NCI-H446 treated with DMSO at 0.1 percent for 48 hours (cell line): Measurements from ENCODE around the gene DOK7.
A peak's percentile ranks its signal among the peaks of the same experiment; 100 is the strongest.

ENCODE experiments used
- DNase-seq: peaks from one replicate; lab custom pipeline; 2025; lab: John Stamatoyannopoulos, UW

The DOK7 gene

DNA sequence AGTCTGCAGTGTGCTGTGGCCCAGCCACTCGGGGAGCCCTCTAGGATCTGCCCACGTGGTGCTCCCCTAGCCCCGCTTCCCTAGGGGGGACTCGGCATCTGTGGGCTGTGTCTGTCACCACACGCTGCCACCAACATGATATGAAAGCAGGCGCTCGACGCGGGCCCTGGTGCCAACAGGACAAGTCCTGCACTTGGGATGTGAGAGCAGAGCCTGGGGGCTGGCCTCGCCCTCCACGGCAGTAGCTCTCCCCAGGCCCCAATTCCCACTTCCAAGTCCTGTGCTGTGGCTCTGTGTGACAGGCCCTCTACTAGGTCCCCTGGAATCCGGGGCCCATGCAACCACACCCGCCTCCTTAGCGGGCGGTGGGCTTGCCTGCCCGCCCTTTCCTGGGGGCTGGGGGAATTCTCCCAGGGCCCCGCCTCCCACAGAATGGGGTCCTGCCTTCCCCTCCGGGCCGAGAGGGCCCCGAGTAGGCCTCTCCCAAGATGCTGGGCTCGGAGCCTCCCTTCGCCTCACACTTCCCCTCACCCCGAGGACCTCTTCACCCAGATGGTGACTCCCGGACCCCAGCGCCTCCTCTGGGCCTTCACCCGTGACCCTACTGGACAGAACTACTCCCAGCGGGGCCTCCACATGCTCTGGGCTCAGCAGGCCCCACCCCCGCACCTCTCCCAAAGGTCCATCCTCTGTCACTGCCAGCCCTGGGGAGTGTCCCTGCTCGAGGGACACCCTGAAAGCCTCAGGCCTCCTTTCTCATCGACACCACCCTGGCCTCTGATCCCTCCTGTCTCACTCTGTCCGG is 57.9 kb downstream of the DOK7 start:
- DNase-seq: no peak

DNA sequence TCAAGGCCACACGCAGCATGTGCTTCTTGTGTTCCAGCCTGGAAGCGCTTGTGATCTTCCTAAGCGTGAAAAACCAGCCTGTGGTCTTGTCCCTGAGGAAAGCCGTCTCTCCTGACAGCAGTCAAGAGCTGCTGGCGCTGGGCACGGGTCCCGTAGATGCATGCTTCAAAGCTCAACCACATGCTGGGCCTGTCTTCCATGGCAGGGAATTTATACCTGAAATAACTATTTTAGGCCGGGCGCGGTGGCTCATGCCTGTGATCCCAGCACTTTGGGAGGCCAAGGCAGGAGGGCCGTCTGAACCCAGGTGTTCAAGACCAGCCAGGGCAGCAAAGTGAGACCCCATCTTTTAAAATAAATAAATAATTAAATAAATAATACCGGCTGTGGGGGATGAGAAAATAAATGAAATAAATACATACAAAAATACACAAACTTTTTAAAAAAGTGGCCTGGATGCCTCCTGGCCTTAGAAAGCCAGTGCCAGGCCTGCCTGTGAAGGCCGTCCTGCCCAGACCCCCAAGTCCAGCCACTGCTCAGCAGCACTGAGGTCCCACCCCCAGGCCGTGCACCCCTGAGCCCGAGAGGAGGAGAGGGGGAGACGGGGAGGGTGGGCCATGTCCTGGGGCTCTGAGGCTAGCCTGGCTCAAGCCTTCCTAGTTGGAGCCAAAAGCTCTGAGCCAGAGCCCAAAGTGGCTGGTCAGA is 58.7 kb downstream of the DOK7 start:
- no peak for DNase-seq

DNA sequence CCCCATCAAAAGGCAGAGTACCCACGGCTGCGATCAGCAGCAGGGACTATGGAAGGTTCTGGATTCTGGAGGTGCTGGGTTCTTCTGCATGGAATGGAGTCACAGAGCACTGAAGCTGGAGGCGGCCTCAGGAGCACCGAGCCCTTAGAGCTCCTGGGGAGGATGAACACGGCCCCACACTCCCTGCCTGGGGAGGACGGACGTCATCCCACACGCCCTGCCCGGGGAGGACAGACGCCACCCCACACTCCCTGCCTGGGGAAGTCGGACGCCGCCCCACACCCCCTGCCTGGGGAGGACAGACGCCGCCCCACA is 59.2 kb downstream of the DOK7 start:
- no peak for DNase-seq

DNA sequence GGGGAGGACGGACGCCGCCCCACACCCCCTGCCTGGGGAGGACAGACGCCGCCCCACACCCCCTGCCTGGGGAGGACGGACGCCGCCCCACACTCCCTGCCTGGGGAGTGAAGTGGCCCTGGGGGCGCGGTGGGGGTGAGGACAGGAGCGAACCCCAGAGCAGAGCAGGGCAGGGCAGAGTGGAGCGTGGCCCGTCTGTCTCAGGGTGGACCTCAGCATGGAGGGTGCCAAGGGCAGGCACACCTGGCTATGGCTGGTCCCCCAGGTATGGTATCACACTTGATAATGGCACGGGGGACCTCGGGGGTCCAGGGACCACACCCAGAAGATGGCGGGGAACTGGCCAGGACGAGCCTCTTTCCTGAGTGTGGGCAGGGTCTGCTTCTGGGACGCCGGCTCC is 59.5 kb downstream of the DOK7 start:
- DNase-seq: no peak

DNA sequence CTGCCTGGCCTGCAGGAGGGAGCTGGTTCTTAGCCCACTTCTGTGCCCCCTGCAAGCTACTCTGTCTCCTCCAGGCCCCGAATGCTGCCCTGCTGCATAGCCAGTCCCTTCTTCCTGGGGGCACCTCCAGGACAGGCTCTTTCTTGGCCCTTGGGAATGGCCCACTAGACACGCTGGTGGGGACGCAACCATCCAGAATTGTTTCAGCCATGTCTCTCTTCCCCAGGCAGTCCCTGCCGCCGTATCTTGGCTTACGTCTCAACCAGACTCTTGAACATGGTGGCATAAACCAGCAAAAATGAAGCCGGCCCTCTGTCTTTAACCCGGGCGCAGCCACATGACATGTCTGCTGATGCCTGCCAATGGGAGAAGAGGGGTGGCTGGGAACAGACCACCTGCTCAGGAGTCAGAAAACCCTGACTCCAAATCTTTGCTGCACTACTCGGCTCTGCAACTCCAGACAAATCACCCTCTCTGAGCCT is 60.1 kb downstream of the DOK7 start:
- DNase-seq: no peak

DNA sequence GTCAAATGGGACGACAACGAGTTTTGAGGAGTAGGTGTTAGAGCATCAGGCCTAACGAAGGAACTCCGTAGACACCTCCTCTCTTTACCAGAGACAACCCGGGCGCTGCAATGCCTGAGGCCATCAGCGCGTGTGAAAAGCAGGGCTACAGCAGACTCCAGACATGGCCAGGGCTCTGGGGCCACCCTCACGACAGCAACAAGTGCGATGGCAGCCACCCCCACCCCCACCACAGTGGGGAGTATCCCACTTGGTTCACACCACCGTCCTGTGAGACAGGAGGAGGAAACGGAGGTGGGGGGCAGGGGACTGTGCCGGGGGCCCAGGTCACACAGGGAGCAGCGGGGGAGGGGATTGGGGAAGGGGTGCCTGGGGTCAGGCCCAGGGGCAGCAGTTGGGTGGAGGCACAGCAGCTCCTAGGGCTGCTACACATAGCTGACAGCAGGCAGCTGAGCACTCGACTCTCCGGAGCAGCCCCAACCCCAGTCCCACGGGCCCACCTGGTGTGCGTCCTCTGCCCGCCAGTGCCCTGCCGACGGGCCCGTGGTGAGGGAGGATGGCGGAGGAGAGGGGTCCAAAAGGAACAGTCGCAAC is 60.6 kb downstream of the DOK7 start:
- no peak for DNase-seq

DNA sequence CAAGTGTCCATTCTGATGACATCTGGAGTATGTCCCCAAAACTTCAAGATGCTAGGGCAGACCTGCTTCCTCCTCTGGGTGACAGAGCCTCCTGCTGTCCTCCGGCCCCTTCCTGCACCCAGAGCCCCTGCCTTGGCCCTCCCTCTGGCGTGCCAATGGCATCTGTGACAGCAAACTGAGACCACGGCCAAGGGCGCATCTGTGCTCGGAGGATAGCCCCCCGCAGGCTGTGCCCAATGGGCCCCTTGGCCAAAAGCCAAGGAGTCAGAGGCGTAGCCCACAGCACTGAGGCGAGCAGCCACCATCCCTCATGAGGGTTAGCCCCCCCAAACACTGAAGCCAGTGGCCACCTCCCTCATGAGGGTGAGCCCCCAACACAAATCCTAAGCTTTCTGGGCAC is 61.2 kb downstream of the DOK7 start:
- DNase-seq: no peak

DNA sequence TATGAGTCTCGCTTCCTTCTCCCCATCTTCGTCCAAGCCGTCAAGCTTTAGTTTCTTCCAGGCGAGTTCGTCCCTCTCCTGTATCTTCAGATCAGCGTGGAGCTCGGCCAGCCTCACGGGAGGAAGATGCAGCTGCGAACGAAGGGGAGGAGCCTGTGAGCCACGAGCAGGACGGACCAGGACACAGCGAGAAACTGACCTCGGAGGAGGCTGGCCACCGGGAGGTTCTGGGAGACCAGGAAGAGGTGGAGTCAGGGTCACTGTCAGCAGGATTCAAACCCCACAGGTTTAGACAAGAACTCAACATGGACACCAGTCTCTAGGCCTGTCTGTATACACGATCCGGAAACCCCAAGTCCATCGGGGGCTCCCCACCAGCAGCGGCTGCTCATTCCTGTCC is 61.8 kb downstream of the DOK7 start:
- no peak for DNase-seq

DNA sequence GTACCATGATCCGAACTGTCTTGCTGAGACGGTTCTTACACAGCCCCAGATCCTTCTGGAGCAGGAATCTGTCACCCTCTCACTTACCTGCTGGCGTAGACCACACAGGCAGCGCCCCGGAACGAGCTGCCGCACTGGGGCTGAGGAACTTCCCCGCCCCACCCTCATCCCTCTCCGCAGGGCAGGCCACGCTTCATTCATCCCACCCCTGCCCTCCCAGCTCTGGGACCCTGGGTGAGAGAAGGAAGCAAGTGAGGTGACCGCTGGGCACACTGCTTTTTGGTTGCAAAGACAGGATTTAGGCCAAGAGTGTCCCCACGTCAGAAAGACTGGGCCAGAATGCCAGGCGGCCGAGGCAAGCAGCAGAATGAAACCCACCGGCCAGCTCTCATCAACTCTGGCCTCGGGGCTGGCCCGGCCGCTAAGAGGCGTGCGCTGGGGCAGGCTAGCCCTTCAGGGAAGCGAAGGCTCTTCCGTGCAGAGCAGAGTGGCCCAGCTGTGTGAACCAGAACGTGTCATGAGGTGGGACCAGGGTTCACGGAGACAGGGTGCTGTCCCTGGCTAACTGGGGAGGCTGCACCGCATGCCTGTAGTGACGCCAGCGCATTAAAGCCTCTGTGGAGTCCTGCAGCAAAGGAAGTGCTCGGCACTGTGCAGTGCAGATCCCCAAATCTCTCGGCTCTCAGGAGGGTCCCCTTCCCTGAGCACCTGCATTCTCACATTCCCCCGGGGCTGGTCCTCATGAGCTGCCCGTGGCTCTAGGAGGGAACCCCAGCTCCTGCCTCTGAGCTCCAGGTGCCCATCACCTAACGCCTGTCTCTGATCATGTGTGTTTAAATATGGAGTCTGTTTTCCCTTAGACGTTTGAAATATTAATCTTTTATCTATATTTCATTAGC is 62.7 kb downstream of the DOK7 start:
- DNase-seq: no peak

DNA sequence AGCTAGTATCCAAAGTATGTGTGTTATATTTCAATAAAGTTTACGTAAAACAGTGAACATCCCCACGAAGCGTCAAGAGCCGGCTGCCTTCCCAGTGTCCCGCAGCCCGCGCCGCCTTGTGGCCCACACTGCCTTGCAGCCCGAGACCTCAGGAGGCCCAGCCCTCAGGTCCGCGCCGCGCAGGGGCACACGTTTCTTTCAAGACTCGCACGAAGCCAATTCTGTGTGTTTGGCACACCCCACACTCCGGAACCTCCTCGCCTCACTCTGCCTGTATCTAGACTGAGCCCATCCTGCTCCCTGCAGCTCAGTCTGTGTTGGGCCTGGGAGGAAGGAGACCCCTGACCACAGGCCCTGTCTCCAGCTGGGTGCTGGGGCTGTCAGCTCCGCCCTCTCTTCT is 63.4 kb downstream of the DOK7 start:
- no peak for DNase-seq

DNA sequence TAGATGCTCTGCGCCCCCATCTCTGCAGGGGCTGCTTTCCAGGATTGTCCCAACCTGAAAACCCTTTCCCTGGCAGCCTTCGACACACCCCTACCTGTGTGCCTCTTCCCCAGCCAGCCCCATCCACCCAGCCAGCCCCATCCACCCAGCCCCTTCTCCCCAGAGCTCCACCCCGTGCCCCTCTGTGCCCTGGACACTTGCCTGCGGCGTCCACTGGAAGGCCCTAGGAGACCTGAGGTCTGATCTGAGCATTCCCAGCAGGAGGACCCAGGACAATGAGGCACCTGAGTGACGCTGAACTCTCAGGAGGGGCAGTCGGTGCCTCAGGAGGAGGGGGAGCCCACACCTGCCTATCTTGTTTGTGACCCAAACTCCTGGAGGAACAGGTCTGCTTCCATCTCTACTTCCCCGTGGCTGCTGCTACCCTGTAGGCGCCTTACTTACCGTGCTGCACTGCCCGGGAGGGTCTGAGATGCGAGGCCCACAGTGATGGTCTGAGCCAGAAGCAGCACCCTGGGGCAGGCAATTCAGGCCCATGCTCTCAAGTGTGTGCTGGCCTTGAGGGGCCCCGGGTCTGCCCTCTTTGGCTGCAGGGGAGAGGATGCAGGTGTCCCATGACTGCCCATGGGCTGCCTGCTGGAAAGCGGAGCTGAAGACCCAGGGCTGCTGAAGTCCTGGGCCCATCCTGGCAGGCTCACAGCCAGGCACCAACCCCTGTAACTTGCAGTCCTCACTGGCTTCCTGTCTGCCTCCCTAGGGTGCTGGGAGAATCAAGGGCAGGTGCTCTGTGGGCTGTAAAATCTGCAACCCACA is 64.2 kb downstream of the DOK7 start:
- no peak for DNase-seq

DNA sequence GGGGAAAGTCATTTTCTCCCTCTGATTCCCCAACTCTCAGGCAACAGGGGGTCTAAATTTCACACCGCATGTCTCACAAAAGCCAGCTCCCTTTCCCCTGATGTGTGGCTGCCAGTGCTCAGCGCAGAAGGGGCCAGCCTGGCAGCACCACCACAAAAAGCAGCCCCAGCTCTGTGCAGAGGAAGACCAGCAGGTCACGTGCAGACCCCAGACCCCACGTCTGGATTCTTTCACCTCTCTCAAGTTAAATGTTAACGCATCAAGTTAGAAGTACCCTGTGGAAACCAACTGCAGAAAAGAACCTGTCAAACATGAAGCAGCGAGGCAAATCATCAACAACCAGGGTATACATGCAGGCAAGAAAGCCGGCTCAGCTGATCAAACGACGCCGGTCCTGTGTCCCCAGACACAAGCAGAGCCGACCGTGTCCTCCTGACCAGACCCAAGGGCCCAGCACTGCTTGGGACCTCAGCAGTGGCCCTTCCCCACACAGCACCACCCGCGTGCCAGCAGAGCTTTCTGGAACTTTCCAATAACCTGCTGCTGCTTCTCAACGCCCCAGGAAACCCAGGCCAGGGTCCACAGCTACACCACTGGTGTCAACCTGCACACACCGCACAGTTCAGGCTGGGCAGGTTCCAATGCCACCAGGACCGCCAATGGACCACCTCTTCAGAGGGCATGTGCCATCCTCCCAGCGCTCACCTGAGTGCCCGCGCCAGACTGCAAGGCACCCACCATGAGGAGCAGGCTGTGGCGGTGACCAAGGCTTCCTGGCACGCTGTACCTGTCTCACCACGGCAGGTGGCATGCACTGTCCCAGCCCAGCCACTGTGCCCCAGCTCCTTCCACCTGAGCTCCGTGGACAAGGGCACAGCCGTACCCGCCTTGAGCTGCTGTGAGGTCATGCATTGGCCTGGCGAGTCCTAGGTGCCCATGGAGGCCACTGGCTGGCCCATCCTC is 65.1 kb downstream of the DOK7 start:
- no peak for DNase-seq

DNA sequence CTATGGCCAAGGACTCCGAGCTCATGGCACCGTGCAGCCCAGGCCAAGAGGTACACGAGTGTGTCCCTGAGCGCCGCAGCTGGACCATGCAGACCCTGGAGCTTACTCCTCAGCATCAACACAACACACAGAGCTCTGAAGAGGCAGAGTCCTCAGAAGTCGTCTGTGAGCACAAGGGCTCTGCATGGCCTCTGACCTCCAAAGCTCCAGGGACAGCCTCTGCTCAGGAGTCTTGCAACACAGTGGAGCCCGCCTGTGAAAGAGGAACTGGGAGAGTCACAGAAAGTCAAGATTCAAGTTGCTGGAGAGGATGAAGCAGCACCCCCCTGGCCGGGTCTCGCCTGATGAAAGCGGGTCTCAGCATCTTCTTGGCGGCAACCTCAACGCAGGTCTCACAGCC is 66.3 kb downstream of the DOK7 start:
- DNase-seq: no peak

DNA sequence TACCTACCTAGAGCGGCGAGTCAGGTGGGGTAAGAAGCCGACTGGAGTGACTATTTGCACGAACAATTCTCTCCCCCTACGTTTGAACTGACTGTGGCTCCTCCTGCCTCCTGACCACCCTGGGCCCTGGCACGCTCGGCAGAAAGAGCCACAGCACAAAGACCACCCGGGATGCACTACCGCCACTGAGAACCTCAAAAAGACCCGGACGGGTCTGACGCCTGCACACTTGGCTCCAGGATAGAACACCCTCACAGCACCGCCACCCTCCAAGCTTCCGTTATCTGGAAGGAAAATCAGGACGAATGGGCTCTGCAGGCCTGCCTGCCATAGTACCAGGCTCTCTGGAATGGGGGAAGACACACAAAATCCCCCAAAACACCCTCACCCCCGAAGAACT is 66.9 kb downstream of the DOK7 start:
- no peak for DNase-seq

DNA sequence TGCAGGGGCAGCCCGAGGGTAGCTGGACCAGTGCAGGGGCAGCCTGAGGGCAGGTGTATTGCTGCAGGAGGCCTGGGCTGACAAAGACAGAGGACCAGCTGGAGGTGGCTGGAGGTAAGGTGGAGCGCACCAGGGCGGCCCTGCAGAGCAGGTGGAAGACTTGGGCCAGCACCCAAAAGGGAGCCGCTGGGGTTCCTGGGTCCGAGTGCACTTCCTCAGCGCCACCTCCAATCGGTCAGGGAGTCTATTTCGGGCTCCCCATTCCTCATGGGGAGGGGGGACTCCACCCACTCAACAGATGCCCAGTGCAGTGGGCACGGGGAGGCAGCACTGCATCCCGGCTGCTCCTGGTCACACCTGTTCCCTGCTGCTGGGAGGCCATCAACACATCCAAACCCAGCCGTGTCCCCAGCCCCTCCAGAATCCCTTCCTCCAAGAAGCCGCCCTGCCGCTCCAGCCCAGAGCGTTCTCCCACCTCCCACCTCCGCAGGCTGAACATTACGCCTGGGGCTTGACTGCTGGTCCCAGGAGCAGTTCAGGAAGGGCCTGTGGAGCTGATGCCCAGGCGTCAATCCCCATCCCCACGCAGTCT is 67.7 kb downstream of the DOK7 start:
- no peak for DNase-seq

DNA sequence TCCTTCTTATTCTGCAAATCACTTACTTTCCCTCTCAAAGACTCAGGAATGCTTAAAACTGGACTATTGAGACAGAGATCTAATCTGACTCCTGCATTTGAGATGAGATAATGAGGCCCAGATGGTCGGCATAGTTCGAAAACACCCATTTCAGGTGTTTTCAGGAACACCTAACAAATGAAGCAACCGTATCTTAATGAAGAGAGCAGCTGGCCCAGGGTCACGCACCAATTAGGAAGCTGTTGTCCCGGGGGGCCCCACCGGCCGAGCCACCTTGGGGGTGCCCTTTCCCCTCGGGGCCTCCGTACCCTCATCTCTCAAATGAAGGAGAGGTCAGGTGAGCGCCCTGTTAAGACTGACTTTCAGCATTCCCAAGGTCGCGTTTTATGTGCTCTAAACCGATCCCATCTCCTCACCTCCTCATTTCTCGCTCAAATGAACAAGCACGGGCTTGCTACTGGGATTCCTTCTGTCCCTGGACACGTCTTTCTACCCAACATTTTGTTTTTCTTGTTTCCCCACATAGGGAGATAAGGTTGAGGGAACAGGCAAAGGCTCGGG is 68.3 kb downstream of the DOK7 start:
- DNase-seq: no peak

DNA sequence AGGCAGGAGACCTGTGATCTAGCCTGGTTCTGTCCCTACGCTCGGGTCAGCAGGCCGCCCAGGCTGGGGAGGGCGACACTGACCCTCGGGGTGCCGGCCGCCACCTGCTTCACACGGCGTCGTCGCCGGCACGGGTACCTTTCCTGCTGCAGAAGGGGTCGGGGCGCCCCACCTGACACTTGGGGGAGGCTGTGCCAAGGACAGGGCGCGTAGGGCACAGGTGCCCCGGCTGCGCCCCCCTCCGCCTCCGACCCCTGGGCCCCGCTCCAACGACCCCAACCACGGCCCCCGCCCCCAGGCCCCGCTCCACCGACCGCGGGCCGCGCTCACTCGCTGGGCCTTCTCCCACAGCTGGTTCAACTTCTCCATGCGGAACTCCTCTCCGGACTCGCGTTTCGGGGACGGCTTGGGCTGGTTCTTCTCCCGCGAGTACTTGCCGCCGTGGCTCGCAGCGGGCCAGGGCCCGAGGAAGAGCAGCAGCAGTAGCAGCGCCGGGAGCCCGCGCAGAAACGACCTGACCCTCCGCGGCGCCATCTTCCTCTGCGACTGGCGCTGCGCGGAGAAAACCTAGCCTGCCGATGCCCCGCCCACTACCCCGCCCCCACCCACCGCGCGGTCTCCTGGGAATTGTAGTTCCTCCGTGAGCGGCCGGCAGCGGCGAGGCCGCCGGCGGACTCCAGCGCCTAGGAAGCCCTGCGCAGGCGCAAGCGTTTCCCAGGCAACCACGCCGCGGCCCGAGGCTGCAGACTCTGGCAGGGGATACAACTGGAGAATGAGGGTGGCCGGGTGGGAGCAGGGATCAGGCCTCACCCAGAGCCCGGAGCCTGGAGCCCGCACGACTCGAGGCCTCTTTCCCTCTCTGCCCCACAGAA is 69.0 kb downstream of the DOK7 start, which contains the start of gene LRPAP1:
TSS of gene LRPAP1 (minus strand) at position 544 of the 872 bp plus-strand sequence. CDS start at position 534, 10 bp downstream.
- DNase-seq: peak; percentile 61

DNA sequence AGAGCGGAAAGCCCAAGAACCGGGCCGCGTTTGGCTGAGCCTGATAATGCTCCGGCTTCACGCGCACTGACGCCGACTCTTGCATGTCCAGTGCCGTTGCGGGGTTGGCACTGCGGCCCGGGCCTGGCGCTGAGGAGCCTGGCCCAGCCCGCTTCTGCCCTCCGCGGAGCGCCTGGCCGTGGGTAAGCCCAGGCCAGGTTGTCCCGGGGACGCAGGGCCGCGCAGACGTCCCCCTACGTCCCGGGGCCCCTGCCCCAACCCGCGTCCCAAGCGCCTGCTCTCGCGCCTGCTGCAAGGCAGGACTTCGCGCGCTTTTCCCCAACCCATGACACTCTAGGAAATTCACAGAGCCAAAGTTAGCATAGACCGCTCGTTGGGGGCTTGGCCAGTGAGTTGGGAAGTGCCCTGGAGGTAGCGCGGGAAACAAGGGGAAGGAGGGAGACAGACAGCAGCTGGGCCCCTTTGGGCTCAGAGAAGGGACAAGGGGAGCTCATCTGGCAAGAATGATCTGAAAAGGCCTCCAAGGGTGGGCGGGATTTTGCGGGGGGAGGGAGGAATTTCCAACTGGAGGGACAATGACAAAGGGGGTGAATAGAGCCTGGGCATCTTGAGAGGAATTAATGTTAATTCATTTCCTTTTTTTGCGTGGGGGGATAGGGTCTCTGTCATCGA is 69.8 kb downstream of the DOK7 start:
- no peak for DNase-seq
